Osteoblast (primary cell): ENCODE measurements around the gene LRRC8D. TPM values are rescaled to one million over a fixed set of nuclear protein-coding genes. Genes with fewer than 3 reads are reported as not detected.
A peak's percentile ranks its signal among the peaks of the same experiment; 100 is the strongest.

Experiments used
- DNase-seq: peaks from one replicate; pipeline ENCODE4 v3.0.0; 2011; ENCODE audit warnings: low spot score, mixed read lengths; ENCODE audit not compliant: insufficient read length; ENCODE audit errors: missing footprints
- H2AFZ ChIP-seq: 2 replicates; pipeline ENCODE4 v1.6.0; 2011; ENCODE audit warnings: mild to moderate bottlenecking, low read length
- H3K27ac ChIP-seq: 2 replicates; pipeline ENCODE4 v1.5.1; 2011; ENCODE audit warnings: mild to moderate bottlenecking, low read depth, low read length, moderate library complexity
- H3K27me3 ChIP-seq: 2 replicates; pipeline ENCODE4 v1.6.0; 2012; ENCODE audit warnings: mild to moderate bottlenecking, control low read depth, inconsistent platforms, low read length, moderate library complexity; ENCODE audit not compliant: insufficient read depth
- H3K36me3 ChIP-seq: 2 replicates; pipeline ENCODE4 v1.5.1; 2011; ENCODE audit warnings: mild to moderate bottlenecking, low read length, control low read depth, moderate library complexity; ENCODE audit not compliant: insufficient read depth
- H3K4me1 ChIP-seq: 2 replicates; pipeline ENCODE4 v1.5.1; 2011; ENCODE audit warnings: mild to moderate bottlenecking, low read length, control low read depth, moderate library complexity; ENCODE audit not compliant: insufficient read depth
- H3K4me2 ChIP-seq: 2 replicates; pipeline ENCODE4 v1.6.0; 2011; ENCODE audit warnings: mild to moderate bottlenecking, low read length; ENCODE audit not compliant: insufficient read depth
- H3K4me3 ChIP-seq: fragments of 200-600 bp; sonication (generic); 3 replicates; pipeline ENCODE4 v1.5.1; 2012; ENCODE audit warnings: mild to moderate bottlenecking, low read length, inconsistent platforms; ENCODE audit not compliant: insufficient read depth
- H3K79me2 ChIP-seq: 2 replicates; pipeline ENCODE4 v1.6.0; 2012; ENCODE audit warnings: mild to moderate bottlenecking, low read length, control low read depth, inconsistent platforms; ENCODE audit not compliant: insufficient read depth
- H3K9me3 ChIP-seq: 2 replicates; pipeline ENCODE4 v1.5.1; 2011; ENCODE audit warnings: low read depth, low read length, control low read depth
- H4K20me1 ChIP-seq: 2 replicates; pipeline ENCODE4 v1.6.0; 2012; ENCODE audit warnings: mild to moderate bottlenecking, low read length, control low read depth; ENCODE audit not compliant: insufficient read depth
- total RNA-seq: library from RNA; depleted of rRNA; stranded (reverse); fragments of >200 nt; gene quantifications from 2 replicates; pipeline ENCODE4 v1.2.3, GENCODE V29; 2012
- TF ChIP-seq, protein P1 (sequence below): IDR thresholded peaks from 2 replicates; pipeline ENCODE4 v1.5.1; 2011; ENCODE audit warnings: mild to moderate bottlenecking, low read depth, low read length, moderate library complexity; ENCODE audit errors: extremely low read depth

The LRRC8D gene
- total RNA-seq, 1 donor, result 30.4 TPM

DNA sequence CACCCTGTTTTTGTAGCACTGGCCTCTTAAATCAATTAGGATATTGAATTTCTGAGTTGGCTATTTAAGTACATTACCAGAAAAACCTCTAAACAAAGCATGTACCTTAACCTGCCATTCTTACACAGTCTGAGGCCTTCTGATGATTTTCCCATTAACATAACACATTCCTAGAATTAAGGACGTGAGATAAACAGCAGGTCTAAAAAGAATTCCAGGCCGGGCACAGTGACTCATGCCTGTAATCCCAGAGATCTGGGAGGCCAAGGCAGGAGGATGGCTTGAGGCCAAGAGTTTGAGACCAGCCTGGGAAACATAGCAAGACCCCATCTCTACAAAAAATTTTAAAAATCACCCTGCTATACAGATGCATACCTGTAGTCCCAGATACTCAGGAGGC is 18.0 kb upstream of the LRRC8D start:
- no peak overlapping the region for H3K4me3 ChIP-seq
- H3K27ac ChIP-seq, result no peak overlapping the region
- H3K9me3 ChIP-seq, result no peaks in the 10 kb centered on the region
- H2AFZ ChIP-seq, result no peak overlapping the region
- peaks cover 4% of the 10 kb centered on the region for H3K4me1 ChIP-seq
- H4K20me1 ChIP-seq, result no peaks in the 10 kb centered on the region
- H3K79me2 ChIP-seq, result no peaks in the 10 kb centered on the region
- no peaks in the 10 kb centered on the region for H3K27me3 ChIP-seq
- H3K4me2 ChIP-seq, result no peak overlapping the region
- no peaks in the 10 kb centered on the region for H3K36me3 ChIP-seq
- TF ChIP-seq, protein P1, sequence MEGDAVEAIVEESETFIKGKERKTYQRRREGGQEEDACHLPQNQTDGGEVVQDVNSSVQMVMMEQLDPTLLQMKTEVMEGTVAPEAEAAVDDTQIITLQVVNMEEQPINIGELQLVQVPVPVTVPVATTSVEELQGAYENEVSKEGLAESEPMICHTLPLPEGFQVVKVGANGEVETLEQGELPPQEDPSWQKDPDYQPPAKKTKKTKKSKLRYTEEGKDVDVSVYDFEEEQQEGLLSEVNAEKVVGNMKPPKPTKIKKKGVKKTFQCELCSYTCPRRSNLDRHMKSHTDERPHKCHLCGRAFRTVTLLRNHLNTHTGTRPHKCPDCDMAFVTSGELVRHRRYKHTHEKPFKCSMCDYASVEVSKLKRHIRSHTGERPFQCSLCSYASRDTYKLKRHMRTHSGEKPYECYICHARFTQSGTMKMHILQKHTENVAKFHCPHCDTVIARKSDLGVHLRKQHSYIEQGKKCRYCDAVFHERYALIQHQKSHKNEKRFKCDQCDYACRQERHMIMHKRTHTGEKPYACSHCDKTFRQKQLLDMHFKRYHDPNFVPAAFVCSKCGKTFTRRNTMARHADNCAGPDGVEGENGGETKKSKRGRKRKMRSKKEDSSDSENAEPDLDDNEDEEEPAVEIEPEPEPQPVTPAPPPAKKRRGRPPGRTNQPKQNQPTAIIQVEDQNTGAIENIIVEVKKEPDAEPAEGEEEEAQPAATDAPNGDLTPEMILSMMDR, result no peak
- no peak for DNase-seq

DNA sequence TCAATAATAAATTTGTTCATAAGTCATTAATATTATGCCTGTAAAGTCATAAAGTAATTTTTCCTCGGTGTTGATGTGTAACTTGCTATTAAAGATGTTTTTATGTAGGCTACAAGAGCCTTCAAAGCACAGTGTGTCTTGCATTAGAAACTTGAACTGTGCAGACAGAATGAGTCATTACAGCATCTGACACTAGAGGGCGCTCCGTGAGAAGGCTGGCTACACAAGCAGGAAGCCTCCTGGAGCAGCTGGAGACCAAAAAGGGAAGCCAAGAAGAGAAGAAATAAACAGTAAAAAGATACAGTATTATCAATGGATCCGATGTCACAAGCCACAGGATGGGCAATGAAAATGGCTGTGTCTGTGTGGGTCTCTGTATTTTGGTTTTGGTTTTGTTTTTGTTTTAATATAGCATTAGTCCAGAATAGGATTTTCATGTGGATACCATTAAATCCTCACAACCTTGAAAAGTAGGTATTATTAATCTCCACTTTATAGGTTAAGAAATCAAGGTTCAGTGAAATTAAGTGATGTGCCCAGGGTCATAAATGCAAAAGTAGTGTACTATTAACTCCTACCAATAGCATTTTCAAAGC is 16.1 kb upstream of the LRRC8D start:
- Histone ChIP-seq H2AFZ (no peak overlapping the region), H3K27ac (no peak overlapping the region), H3K4me1 (peaks cover 15% of the 10 kb centered on the region), H3K4me2 (no peak overlapping the region), H3K4me3 (no peak overlapping the region), H3K36me3 (no peaks in the 10 kb centered on the region), H3K27me3 (no peaks in the 10 kb centered on the region), H3K9me3 (no peaks in the 10 kb centered on the region), H4K20me1 (no peaks in the 10 kb centered on the region), H3K79me2 (no peaks in the 10 kb centered on the region)
- DNase-seq, result peak; percentile 94
- TF ChIP-seq, protein P1, result peak; percentile 96

DNA sequence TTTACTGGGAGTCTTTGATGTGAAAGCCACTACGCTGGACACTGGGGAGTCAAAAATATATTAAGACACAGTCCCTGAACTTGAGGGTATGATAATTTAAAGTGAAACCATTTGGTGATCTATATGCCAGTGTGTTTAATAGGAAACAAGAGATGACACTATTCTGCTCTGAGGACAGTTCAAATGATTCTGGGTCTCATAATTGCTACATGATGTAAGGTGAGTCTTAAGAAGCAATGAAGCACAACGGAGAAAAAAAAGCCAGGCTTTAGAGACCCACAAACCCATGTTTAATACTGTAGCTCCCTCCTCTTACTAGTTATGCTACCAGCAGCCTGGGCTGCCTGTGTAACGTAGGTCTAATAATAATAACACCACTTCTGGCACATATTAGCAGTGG is 14.2 kb upstream of the LRRC8D start:
- no peak overlapping the region for H2AFZ ChIP-seq
- no peaks in the 10 kb centered on the region for H3K27me3 ChIP-seq
- TF ChIP-seq, protein P1, result no peak
- H3K36me3 ChIP-seq, result no peaks in the 10 kb centered on the region
- no peak overlapping the region for H3K4me3 ChIP-seq
- H3K27ac ChIP-seq, result no peak overlapping the region
- H3K4me2 ChIP-seq, result no peak overlapping the region
- DNase-seq, result no peak
- H3K4me1 ChIP-seq, result peaks cover 18% of the 10 kb centered on the region
- H3K9me3 ChIP-seq, result no peaks in the 10 kb centered on the region
- no peaks in the 10 kb centered on the region for H4K20me1 ChIP-seq
- H3K79me2 ChIP-seq, result no peaks in the 10 kb centered on the region

DNA sequence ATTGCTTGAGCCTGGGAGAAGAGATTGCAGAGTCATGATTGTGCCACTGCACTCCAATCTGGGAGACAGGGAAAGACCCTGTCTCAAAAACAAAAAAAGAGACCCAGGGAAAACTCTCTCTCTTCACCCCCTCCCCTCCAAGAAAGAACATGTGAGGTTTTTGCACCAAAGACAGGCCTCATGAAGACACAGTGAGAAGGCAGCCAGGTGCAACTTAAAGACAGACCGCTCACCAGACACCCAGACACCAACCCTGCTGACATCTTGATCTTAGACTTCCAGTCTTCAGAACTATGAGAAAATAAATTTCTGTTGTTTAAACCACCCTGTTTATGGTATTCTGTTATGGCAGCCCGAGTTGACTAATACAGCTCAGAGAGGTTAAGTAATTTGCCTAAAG is 13.3 kb upstream of the LRRC8D start:
- Histone ChIP-seq H3K27me3 (no peaks in the 10 kb centered on the region), H2AFZ (no peak overlapping the region), H3K27ac (no peak overlapping the region), H3K9me3 (no peaks in the 10 kb centered on the region), H3K79me2 (no peaks in the 10 kb centered on the region), H3K4me2 (no peak overlapping the region), H3K4me1 (peaks cover 18% of the 10 kb centered on the region), H3K4me3 (no peak overlapping the region), H4K20me1 (no peaks in the 10 kb centered on the region), H3K36me3 (no peaks in the 10 kb centered on the region)
- DNase-seq, result no peak
- TF ChIP-seq, protein P1, result no peak
